ENCODE results near the gene VPS39.

Gene VPS39

GRCh38 chr15:42218953-42219592 is 11.0 kb upstream of the VPS39 start:
- TF ChIP-seq TAF1 (IDR thresholded peaks at IDR 0.05; ENCODE audit: borderline replicate concordance, insufficient read depth, low read length) (no peak), SIN3A (IDR thresholded peaks at IDR 0.05; ENCODE audit: borderline replicate concordance, insufficient read depth, low read length) (no peak), FOXP2 (optimal IDR thresholded peaks at IDR 0.05; ENCODE audit: borderline replicate concordance, extremely low read depth, extremely low read length, insufficient read depth) (no peak)

- TF ChIP-seq SIN3A (IDR thresholded peaks at IDR 0.05; ENCODE audit: borderline replicate concordance, insufficient read depth, low read length) (no peak), TAF1 (IDR thresholded peaks at IDR 0.05; ENCODE audit: borderline replicate concordance, insufficient read depth, low read length) (no peak), FOXP2 (optimal IDR thresholded peaks at IDR 0.05; ENCODE audit: borderline replicate concordance, extremely low read depth, extremely low read length, insufficient read depth) (no peak), POLR2AphosphoS5 (IDR thresholded peaks at IDR 0.05; ENCODE audit: low read depth, low read length) (no peak), REST (IDR thresholded peaks at IDR 0.05; ENCODE audit: insufficient read depth in 1 of 2, low read depth in 2 of 2, low read length in 2 of 2) (no peak)
Observed at GRCh38 chr15:42217568-42217967, 9.5 kb upstream of the VPS39 start.

- TF ChIP-seq POLR2AphosphoS5 (IDR thresholded peaks at IDR 0.05; ENCODE audit: low read depth, low read length) (no peak), TAF1 (IDR thresholded peaks at IDR 0.05; ENCODE audit: borderline replicate concordance, insufficient read depth, low read length) (no peak), FOXP2 (optimal IDR thresholded peaks at IDR 0.05; ENCODE audit: borderline replicate concordance, extremely low read depth, extremely low read length, insufficient read depth) (no peak), REST (IDR thresholded peaks at IDR 0.05; ENCODE audit: insufficient read depth in 1 of 2, low read depth in 2 of 2, low read length in 2 of 2) (no peak), SIN3A (IDR thresholded peaks at IDR 0.05; ENCODE audit: borderline replicate concordance, insufficient read depth, low read length) (no peak)
Observed at GRCh38 chr15:42215913-42216829, 8.1 kb upstream of the VPS39 start.

GRCh38 chr15:42214600-42214999 is 6.5 kb upstream of the VPS39 start:
- no peak for TF ChIP-seq POLR2AphosphoS5 (IDR thresholded peaks at IDR 0.05; ENCODE audit: low read depth, low read length)
- TF ChIP-seq FOXP2 (optimal IDR thresholded peaks at IDR 0.05; ENCODE audit: borderline replicate concordance, extremely low read depth, extremely low read length, insufficient read depth) = no peak
- no peak for TF ChIP-seq SIN3A (IDR thresholded peaks at IDR 0.05; ENCODE audit: borderline replicate concordance, insufficient read depth, low read length)
- TF ChIP-seq TAF1 (IDR thresholded peaks at IDR 0.05; ENCODE audit: borderline replicate concordance, insufficient read depth, low read length) = no peak
- no peak for TF ChIP-seq REST (IDR thresholded peaks at IDR 0.05; ENCODE audit: insufficient read depth in 1 of 2, low read depth in 2 of 2, low read length in 2 of 2)

GRCh38 chr15:42213511-42213910 is 5.4 kb upstream of the VPS39 start:
- TF ChIP-seq SIN3A (IDR thresholded peaks at IDR 0.05; ENCODE audit: borderline replicate concordance, insufficient read depth, low read length) (no peak), FOXP2 (optimal IDR thresholded peaks at IDR 0.05; ENCODE audit: borderline replicate concordance, extremely low read depth, extremely low read length, insufficient read depth) (no peak), TAF1 (IDR thresholded peaks at IDR 0.05; ENCODE audit: borderline replicate concordance, insufficient read depth, low read length) (no peak), REST (IDR thresholded peaks at IDR 0.05; ENCODE audit: insufficient read depth in 1 of 2, low read depth in 2 of 2, low read length in 2 of 2) (no peak), POLR2AphosphoS5 (IDR thresholded peaks at IDR 0.05; ENCODE audit: low read depth, low read length) (no peak)
